Endothelial cell of umbilical vein (primary cell): ENCODE results near the gene TIMM50. TPM values are rescaled to one million over a fixed set of nuclear protein-coding genes. Genes with fewer than 3 reads are reported as not detected.

Experiments used
- BruUV-seq: library from RNA; stranded (reverse); fragments of 400-500 nt; replicated peaks from 2 replicates; lab custom pipeline; 2021; lab: Mats Ljungman, UMichigan
- CTCF ChIA-PET: fragments of 300-600, 350-600 bp; sonication (Branson Sonifier 250); formaldehyde crosslinking; loops from one replicate; lab custom pipeline; 2021; ENCODE audit warnings: antibody characterized with exemption, inconsistent platforms; lab: Charles Lee
- POLR2A ChIA-PET: fragments of 300-600, 350-600 bp; sonication (Branson Sonifier 250); formaldehyde crosslinking; loops from one replicate; lab custom pipeline; 2021; ENCODE audit warnings: antibody characterized with exemption, inconsistent platforms; lab: Charles Lee
- DNase-seq: peaks from one replicate; pipeline ENCODE4 v3.0.0-alpha.2; 2011; ENCODE audit warnings: low read depth, low spot score
- FAIRE-seq: peaks from 2 replicates; lab custom pipeline; 2011; peaks lifted over from hg19 to GRCh38; lab: Jason Lieb, UNC
- H2AFZ ChIP-seq: 2 replicates; pipeline ENCODE4 v1.6.0; 2012; ENCODE audit warnings: low read depth, low read length, control low read depth, inconsistent platforms
- H3K27ac ChIP-seq: 2 replicates; pipeline ENCODE4 v1.5.1; 2011; ENCODE audit warnings: low read depth, mild to moderate bottlenecking, control low read depth, low read length, moderate library complexity; ENCODE audit not compliant: insufficient read depth
- H3K27me3 ChIP-seq, 2 experiments: 2 replicates each; pipeline versions ENCODE4 v1.6.0 to v1.6.1; 2011; ENCODE audit warnings: low read length in 2 of 2, mixed read lengths in 1 of 2; ENCODE audit not compliant: control insufficient read depth in 2 of 2, insufficient read depth in 2 of 2
- H3K36me3 ChIP-seq, 2 experiments: 2 replicates in 1 of 2; 3 replicates in 1 of 2; pipeline ENCODE4 v1.5.1; 2011; ENCODE audit warnings: low read length in 2 of 2, mild to moderate bottlenecking in 1 of 2, moderate library complexity in 1 of 2; ENCODE audit not compliant: control insufficient read depth in 2 of 2, insufficient read depth in 2 of 2; ENCODE audit errors: extremely low read depth in 1 of 2
- H3K4me1 ChIP-seq: 3 replicates; pipeline ENCODE4 v1.5.1; 2011; ENCODE audit warnings: mild to moderate bottlenecking, low read length; ENCODE audit not compliant: control insufficient read depth, insufficient read depth; ENCODE audit errors: extremely low read depth
- H3K4me2 ChIP-seq: 2 replicates; pipeline ENCODE4 v1.6.1; 2011; ENCODE audit warnings: low read length, control low read depth, mixed read lengths; ENCODE audit not compliant: insufficient read depth
- H3K4me3 ChIP-seq, 3 experiments: fragments of 200-600 bp in 1 of 3; sonication (generic), shearing (Covaris generic) in 1 of 3; replicated peaks in 1 of 3; 2 replicates each; pipeline ENCODE4 v1.5.1; 2011 to 2016; ENCODE audit warnings: control low read depth in 3 of 3, low read length in 3 of 3, mild to moderate bottlenecking in 2 of 3, inconsistent platforms in 1 of 3, low read depth in 1 of 3, moderate library complexity in 1 of 3; ENCODE audit not compliant: insufficient read depth in 1 of 3
- H3K79me2 ChIP-seq: 2 replicates; pipeline ENCODE4 v1.6.0; 2012; ENCODE audit warnings: low read length, inconsistent platforms; ENCODE audit not compliant: control insufficient read depth, insufficient read depth
- H3K9ac ChIP-seq: replicated peaks from 2 replicates; pipeline ENCODE3; 2011; ENCODE audit warnings: low read length, control low read depth; ENCODE audit not compliant: insufficient read depth; ENCODE audit errors: extremely low read depth
- H3K9me1 ChIP-seq: replicated peaks from 3 replicates; pipeline ENCODE4 v1.6.0; 2011; ENCODE audit warnings: mild to moderate bottlenecking, low read length; ENCODE audit not compliant: control insufficient read depth, insufficient read depth; ENCODE audit errors: extremely low read depth
- H3K9me3 ChIP-seq: replicated peaks from 2 replicates; pipeline ENCODE4 v1.5.1; 2012; ENCODE audit warnings: low read length, inconsistent platforms; ENCODE audit not compliant: control insufficient read depth, insufficient read depth
- H4K20me1 ChIP-seq: replicated peaks from 2 replicates; pipeline ENCODE3; 2011; ENCODE audit warnings: mild to moderate bottlenecking, low read length; ENCODE audit not compliant: control insufficient read depth, insufficient read depth; ENCODE audit errors: extremely low read depth
- CTCF ChIP-seq, 2 donors: IDR thresholded peaks; 1 replicate in 1 of 2; 2 replicates in 1 of 2; pipeline ENCODE4 v1.5.1; 2011; ENCODE audit warnings: low read length in 2 of 2, mild to moderate bottlenecking in 2 of 2, moderate library complexity in 2 of 2, control low read depth in 1 of 2, inconsistent platforms in 1 of 2, low read depth in 1 of 2; ENCODE audit not compliant: insufficient read depth in 1 of 2; ENCODE audit errors: extremely low read depth in 1 of 2
- GATA2 ChIP-seq: IDR thresholded peaks from 2 replicates; pipeline ENCODE4 v1.7.0; 2011; ENCODE audit warnings: low read depth, mild to moderate bottlenecking, moderate library complexity, mixed read lengths, low read length; ENCODE audit not compliant: insufficient read length, insufficient read depth
- JUN ChIP-seq: IDR thresholded peaks from 2 replicates; pipeline ENCODE4 v1.6.1; 2011; ENCODE audit warnings: borderline replicate concordance, low read depth; ENCODE audit not compliant: insufficient read length, insufficient read depth
- MYC ChIP-seq: IDR thresholded peaks from one replicate; pipeline ENCODE4 v1.6.1; 2011; ENCODE audit warnings: mild to moderate bottlenecking, low read depth, low read length
- dilution Hi-C: fragments of 300-500 bp; cut with MboI; formaldehyde crosslinking; loops from one replicate; pipeline ENCODE4 v1.15.0; 2019; ENCODE audit warnings: low sequenced_read_pairs; ENCODE audit not compliant: extremely low pct_ligation_motif_present
- intact Hi-C: fragments of 100-400 bp; cut with micrococcal nuclease; formaldehyde crosslinking; loops from one replicate; pipeline ENCODE4 v1.10.0; 2022
- polyA plus RNA-seq, 4 experiments: library from polyadenylated mRNA; depleted of rRNA in 3 of 4; stranded (reverse) in 3 of 4; unstranded in 1 of 4; fragments of >200 nt; gene quantifications; 2 replicates each; pipeline versions ENCODE4 v1.2.1 to v1.2.3, GENCODE V29; 2011 to 2012; ENCODE audit warnings: missing spikeins in 1 of 4
- total RNA-seq: library from RNA; stranded (reverse); gene quantifications from 2 replicates; pipeline ENCODE4 v1.2.3, GENCODE V29; 2021

TIMM50 gene
- total and polyA plus RNA-seq, 2 donors (not counting 3 experiments of a cell fraction or from before 2014, with no cell fraction given), result 85.7 to 118 TPM

GRCh38 chr19:39518458-39518857 is 37.8 kb downstream of the TIMM50 start:
- no peaks in the 10 kb centered on the region for H3K79me2 ChIP-seq
- ChIA-PET POLR2A (interaction anchor here (0.6 kb wide), 2 partner anchors 38 to 57 kb away, joined by 3 to 4 read pairs; partner anchors contain the start of gene TIMM50), CTCF (interaction anchor here (1.2 to 1.7 kb wide), 2 partner anchors 16 kb away, joined by 3 to 4 read pairs; no protein-coding TSS in a partner anchor)
- H3K9me1 ChIP-seq, result no peaks in the 10 kb centered on the region
- no peaks in the 10 kb centered on the region for H4K20me1 ChIP-seq
- H2AFZ ChIP-seq, result no peak overlapping the region
- H3K27ac ChIP-seq, result no peak overlapping the region
- H3K4me3 ChIP-seq, result no peak overlapping the region
- TF ChIP-seq MYC, result no peak
- intact Hi-C loops (no loop called here), dilution Hi-C loops (no loop called here)
- FAIRE-seq (no peak), DNase-seq (no peak)
- BruUV-seq, result no TSS peak
- H3K4me2 ChIP-seq, result no peak overlapping the region
- H3K9me3 ChIP-seq, result no peaks in the 10 kb centered on the region
- H3K4me1 ChIP-seq, result no peaks in the 10 kb centered on the region
- peaks cover 36 to 43% of the 10 kb centered on the region in 2 experiments for H3K27me3 ChIP-seq
- H3K36me3 ChIP-seq, result no peaks in the 10 kb centered on the region
- H3K9ac ChIP-seq, result no peak overlapping the region

- no peak overlapping the region for H3K4me2 ChIP-seq
- H3K9me3 ChIP-seq, result no peaks in the 10 kb centered on the region
- no peak for TF ChIP-seq JUN
- TF ChIP-seq GATA2, result no peak
- TF ChIP-seq CTCF (IDR thresholded peaks at IDR 0.05; ENCODE audit: extremely low read depth in 1 of 2, insufficient read depth in 1 of 2, low read depth in 1 of 2, low read length in 2 of 2), result no peak
- DNase-seq (no peak), FAIRE-seq (no peak)
- no peak overlapping the region for H3K27ac ChIP-seq
- BruUV-seq, result no TSS peak
- dilution Hi-C loops (no loop called here), intact Hi-C loops (no loop called here)
- no peaks in the 10 kb centered on the region for H3K4me1 ChIP-seq
- H3K9me1 ChIP-seq, result no peaks in the 10 kb centered on the region
- no peaks in the 10 kb centered on the region for H3K36me3 ChIP-seq
- no peaks in the 10 kb centered on the region for H3K79me2 ChIP-seq
- H2AFZ ChIP-seq, result no peak overlapping the region
- H4K20me1 ChIP-seq, result no peaks in the 10 kb centered on the region
- CTCF ChIA-PET, result interaction anchor here (1.2 to 1.8 kb wide), 3 partner anchors 13 to 16 kb away, joined by 3 to 7 read pairs (median 4); partner anchors contain the start of gene EID2B
- H3K27me3 ChIP-seq, result peaks cover 33 to 38% of the 10 kb centered on the region in 2 experiments
- POLR2A ChIA-PET, result interaction anchor here (0.6 kb wide), 1 partner anchor 57 kb away, joined by 4 read pairs; no protein-coding TSS in a partner anchor
- no peak overlapping the region for H3K9ac ChIP-seq
- H3K4me3 ChIP-seq, result no peak overlapping the region
Observed at GRCh38 chr19:39518975-39519374, 38.3 kb downstream of the TIMM50 start.
